Progenitor cell of endocrine pancreas (in vitro differentiated cells): ENCODE measurements around the gene ODC1. TPM values are rescaled to one million over a fixed set of nuclear protein-coding genes. Genes with fewer than 3 reads are reported as not detected.

Experiments used
- DNase-seq: peaks from one replicate; pipeline ENCODE4 v3.0.0; 2021; ENCODE audit warnings: low spot score; ENCODE audit not compliant: unreplicated experiment
- H3K27ac Mint-ChIP-seq: 2 replicates; pipeline ENCODE4 v1.8.0; 2021; ENCODE audit warnings: mild to moderate bottlenecking, moderate library complexity, mixed read lengths
- H3K27me3 Mint-ChIP-seq: 2 replicates; pipeline ENCODE4 v1.8.0; 2021; ENCODE audit warnings: mixed read lengths
- H3K36me3 Mint-ChIP-seq: 2 replicates; pipeline ENCODE4 v1.8.0; 2022; ENCODE audit warnings: mixed read lengths; ENCODE audit not compliant: insufficient read depth
- H3K4me1 Mint-ChIP-seq: 2 replicates; pipeline ENCODE4 v1.8.0; 2021; ENCODE audit warnings: low read depth, mixed read lengths
- H3K4me3 Mint-ChIP-seq: 2 replicates; pipeline ENCODE4 v1.8.0; 2021; ENCODE audit warnings: low read depth, mild to moderate bottlenecking, moderate library complexity, mixed read lengths
- H3K9me3 Mint-ChIP-seq: 2 replicates; pipeline ENCODE4 v1.8.0; 2021; ENCODE audit warnings: low read depth, mixed read lengths
- total RNA-seq: library from RNA; stranded (reverse); gene quantifications from 2 replicates; pipeline ENCODE4 v1.2.1, GENCODE V29; 2021
- TF ChIP-seq, protein P1 (sequence below): fragments of 200-600 bp; sonication (generic); IDR thresholded peaks from one replicate; pipeline ENCODE4 v1.5.0; 2021; ENCODE audit warnings: antibody characterized with exemption, mild to moderate bottlenecking; ENCODE audit not compliant: unreplicated experiment

The ODC1 gene
- total RNA-seq, 1 donor from 2014 or later: 252 TPM

DNA sequence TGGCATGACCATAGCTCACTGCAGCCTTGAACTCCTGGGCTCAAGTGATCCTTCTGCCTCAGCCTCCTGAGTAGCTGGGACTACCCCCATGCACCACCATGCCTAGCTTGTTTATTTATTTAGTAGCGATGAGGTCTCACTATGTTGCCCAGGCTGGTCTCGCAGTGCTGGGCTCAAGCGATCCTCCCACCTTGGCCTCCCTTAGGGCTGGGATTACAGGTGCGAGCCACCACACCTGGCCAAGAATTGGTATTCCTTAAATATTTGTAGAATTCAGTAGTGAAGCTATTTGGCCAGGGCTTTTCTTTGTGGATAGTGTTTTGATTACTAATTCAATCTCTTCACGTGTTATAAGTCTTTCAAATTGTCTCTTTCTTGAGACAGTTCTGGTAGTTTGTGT, 56.0 kb downstream of the ODC1 start:
- TF ChIP-seq, protein P1, sequence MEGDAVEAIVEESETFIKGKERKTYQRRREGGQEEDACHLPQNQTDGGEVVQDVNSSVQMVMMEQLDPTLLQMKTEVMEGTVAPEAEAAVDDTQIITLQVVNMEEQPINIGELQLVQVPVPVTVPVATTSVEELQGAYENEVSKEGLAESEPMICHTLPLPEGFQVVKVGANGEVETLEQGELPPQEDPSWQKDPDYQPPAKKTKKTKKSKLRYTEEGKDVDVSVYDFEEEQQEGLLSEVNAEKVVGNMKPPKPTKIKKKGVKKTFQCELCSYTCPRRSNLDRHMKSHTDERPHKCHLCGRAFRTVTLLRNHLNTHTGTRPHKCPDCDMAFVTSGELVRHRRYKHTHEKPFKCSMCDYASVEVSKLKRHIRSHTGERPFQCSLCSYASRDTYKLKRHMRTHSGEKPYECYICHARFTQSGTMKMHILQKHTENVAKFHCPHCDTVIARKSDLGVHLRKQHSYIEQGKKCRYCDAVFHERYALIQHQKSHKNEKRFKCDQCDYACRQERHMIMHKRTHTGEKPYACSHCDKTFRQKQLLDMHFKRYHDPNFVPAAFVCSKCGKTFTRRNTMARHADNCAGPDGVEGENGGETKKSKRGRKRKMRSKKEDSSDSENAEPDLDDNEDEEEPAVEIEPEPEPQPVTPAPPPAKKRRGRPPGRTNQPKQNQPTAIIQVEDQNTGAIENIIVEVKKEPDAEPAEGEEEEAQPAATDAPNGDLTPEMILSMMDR: no peak
- no peaks in the 10 kb centered on the region for H3K9me3 Mint-ChIP-seq
- H3K4me1 Mint-ChIP-seq: peaks cover 4% of the 10 kb centered on the region
- H3K4me3 Mint-ChIP-seq: no peak overlapping the region
- no peak for DNase-seq
- H3K27ac Mint-ChIP-seq: no peak overlapping the region
- no peaks in the 10 kb centered on the region for H3K36me3 Mint-ChIP-seq
- H3K27me3 Mint-ChIP-seq: no peaks in the 10 kb centered on the region

- H3K4me3 Mint-ChIP-seq: no peak overlapping the region
- H3K9me3 Mint-ChIP-seq: no peaks in the 10 kb centered on the region
- peaks cover 5% of the 10 kb centered on the region for H3K4me1 Mint-ChIP-seq
- no peaks in the 10 kb centered on the region for H3K36me3 Mint-ChIP-seq
- no peak overlapping the region for H3K27ac Mint-ChIP-seq
- H3K27me3 Mint-ChIP-seq: no peaks in the 10 kb centered on the region
- DNase-seq: no peak
- TF ChIP-seq, protein P1: no peak
Measured at GRCh38 chr2:10390369-10390801, 57.7 kb downstream of the ODC1 start.

Other genes with a start within 250 kb of the ODC1 start
- gene HPCAL1, start 145.4 kb downstream of the ODC1 start, total RNA-seq: 16.5 and 16.8 TPM in 2 replicates
- gene NOL10, start 241.6 kb upstream of the ODC1 start, total RNA-seq: 24.3 and 25.3 TPM in 2 replicates